ENCODE results near the gene LAMB2.

- TF ChIP-seq PBX3 (IDR thresholded peaks at IDR 0.05) (no peak), SMC3 (IDR thresholded peaks at IDR 0.05; ENCODE audit: low read depth, low read length) (no peak), POLR2AphosphoS5 (IDR thresholded peaks at IDR 0.05; ENCODE audit: low read depth, low read length) (no peak), YY1 (IDR thresholded peaks at IDR 0.05; ENCODE audit: low read depth) (no peak), CTCF (IDR thresholded peaks at IDR 0.05) (no peak), FOXJ3 (CRISPR knock-in tag; IDR thresholded peaks at IDR 0.05) (no peak), EP300 (IDR thresholded peaks at IDR 0.05; ENCODE audit: borderline replicate concordance in 1 of 2, low read depth in 1 of 2, low read length in 1 of 2) (no peak), GABPA (IDR thresholded peaks at IDR 0.05; ENCODE audit: low read depth) (no peak), SIN3A (IDR thresholded peaks at IDR 0.05; ENCODE audit: borderline replicate concordance, low read depth, low read length) (no peak)
These were observed 1.8 kb downstream of the LAMB2 start for GRCh38 chr3:49131040-49131439.
